ENCODE data around the gene DDX39B. TPM values are rescaled to one million over a fixed set of nuclear protein-coding genes. Genes with fewer than 3 reads are reported as not detected.

DDX39B gene
- polyA plus RNA-seq, 3 donors, result 64.1 to 1,059 (median 67.8) TPM

DNA sequence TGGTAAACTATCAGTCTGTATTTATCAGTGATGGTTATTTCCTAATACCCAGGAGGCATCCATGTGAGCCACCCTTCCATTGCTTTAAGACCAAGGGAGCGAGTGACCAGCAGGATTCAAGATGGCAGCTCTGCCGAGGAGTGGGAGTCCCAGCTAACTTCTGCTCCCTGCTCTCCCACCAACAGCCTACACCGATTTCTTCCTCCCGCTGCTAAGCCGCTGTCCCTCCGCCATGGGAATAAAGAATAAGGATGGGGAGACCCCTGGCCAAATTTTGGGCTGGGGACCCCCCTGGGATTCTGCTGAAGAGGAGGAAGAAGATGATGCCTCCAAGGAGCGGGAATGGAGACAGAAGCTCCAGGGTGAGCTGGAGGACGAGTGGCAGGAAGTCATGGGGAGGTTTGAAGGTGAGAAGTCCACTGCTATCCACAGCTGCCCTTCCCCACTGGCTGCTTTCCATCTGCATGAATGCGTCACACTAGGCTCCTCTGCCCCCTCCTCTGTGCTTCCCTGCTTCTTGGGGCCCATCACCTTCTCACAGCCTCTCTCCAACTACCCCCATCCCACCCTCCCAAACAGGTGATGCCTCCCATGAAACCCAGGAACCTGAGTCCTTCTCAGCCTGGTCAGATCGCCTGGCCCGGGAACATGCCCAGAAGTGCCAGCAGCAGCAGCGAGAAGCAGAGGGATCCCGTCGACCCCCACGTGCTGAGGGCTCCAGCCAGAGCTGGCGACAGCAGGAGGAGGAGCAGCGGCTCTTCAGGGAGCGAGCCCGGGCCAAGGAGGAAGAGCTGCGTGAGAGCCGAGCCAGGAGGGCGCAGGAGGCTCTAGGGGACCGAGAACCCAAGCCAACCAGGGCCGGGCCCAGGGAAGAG lies 15.9 kb upstream of the DDX39B start:
- Histone ChIP-seq H3K27ac (ENCODE audit: low read depth in 1 of 2, low read length in 2 of 2) (peak overlapping the region; percentile 96 to 98), H3K9ac (ENCODE audit: insufficient read depth, low read length, poor library complexity, severe bottlenecking) (peak overlapping the region; percentile 75), H3K4me2 (replicated peaks; ENCODE audit: extremely low read depth, low read length, poor library complexity, severe bottlenecking) (peak overlapping the region; percentile 78), H2AFZ (ENCODE audit: insufficient read depth, low read depth, low read length, poor library complexity, severe bottlenecking) (peak overlapping the region; percentile 29), H3K9me3 (replicated peaks in 1 of 2; ENCODE audit: control insufficient read depth in 1 of 2, insufficient read depth in 1 of 2, low read length in 2 of 2) (no peaks in the 10 kb centered on the region), H3K27me3 (ENCODE audit: control insufficient read depth in 2 of 2, insufficient read depth in 2 of 2, low read length in 2 of 2) (no peaks in the 10 kb centered on the region), H3K4me1 (ENCODE audit: control insufficient read depth in 1 of 2, insufficient read depth in 2 of 2, low read length in 2 of 2) (peaks cover 76% of the 10 kb centered on the region in 2 donors), H3K36me3 (replicated peaks in 1 of 2; ENCODE audit: control insufficient read depth in 1 of 2, insufficient read depth in 2 of 2, low read length in 2 of 2) (no peaks in the 10 kb centered on the region), H3K79me2 (ENCODE audit: insufficient read depth, low read length) (peaks cover 20% of the 10 kb centered on the region), H4K20me1 (ENCODE audit: insufficient read depth, low read length) (no peaks in the 10 kb centered on the region), H3K4me3 (replicated peaks in 1 of 3; ENCODE audit: low read depth in 2 of 3, low read length in 3 of 3) (peak overlapping the region in 2 of 3 experiments; percentile 12 to 66)
- H3K4me1 Mint-ChIP-seq, result peaks cover 72% of the 10 kb centered on the region
- H3K27ac Mint-ChIP-seq, result peak overlapping the region; percentile 91 to 98 (median 94)
- intact Hi-C loops (cut with micrococcal nuclease), result loop anchor here in 1 of 2 donors (2.0 kb wide), 1 partner anchor 29 kb away; the partner anchor contains the start of gene LST1
- H3K36me3 Mint-ChIP-seq, result peaks cover 15 to 31% of the 10 kb centered on the region in 2 donors
- peak overlapping the region; percentile 79 to 81 for H3K4me3 Mint-ChIP-seq
- DNase-seq, result peak in 2 of 3 donors; percentile 29 to 49
- TF ChIP-seq, protein P1, sequence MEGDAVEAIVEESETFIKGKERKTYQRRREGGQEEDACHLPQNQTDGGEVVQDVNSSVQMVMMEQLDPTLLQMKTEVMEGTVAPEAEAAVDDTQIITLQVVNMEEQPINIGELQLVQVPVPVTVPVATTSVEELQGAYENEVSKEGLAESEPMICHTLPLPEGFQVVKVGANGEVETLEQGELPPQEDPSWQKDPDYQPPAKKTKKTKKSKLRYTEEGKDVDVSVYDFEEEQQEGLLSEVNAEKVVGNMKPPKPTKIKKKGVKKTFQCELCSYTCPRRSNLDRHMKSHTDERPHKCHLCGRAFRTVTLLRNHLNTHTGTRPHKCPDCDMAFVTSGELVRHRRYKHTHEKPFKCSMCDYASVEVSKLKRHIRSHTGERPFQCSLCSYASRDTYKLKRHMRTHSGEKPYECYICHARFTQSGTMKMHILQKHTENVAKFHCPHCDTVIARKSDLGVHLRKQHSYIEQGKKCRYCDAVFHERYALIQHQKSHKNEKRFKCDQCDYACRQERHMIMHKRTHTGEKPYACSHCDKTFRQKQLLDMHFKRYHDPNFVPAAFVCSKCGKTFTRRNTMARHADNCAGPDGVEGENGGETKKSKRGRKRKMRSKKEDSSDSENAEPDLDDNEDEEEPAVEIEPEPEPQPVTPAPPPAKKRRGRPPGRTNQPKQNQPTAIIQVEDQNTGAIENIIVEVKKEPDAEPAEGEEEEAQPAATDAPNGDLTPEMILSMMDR (IDR thresholded peaks at IDR 0.05), result no peak
- peaks cover 0 to 2% (median 0%) of the 10 kb centered on the region in 3 donors for H3K27me3 Mint-ChIP-seq (ENCODE audit: low read depth in 3 of 3)
- WGBS (ENCODE audit: insufficient coverage), result 23% methylated on average over 17 of the region's 24 CpGs
- H3K9me3 Mint-ChIP-seq, result no peaks in the 10 kb centered on the region

DNA sequence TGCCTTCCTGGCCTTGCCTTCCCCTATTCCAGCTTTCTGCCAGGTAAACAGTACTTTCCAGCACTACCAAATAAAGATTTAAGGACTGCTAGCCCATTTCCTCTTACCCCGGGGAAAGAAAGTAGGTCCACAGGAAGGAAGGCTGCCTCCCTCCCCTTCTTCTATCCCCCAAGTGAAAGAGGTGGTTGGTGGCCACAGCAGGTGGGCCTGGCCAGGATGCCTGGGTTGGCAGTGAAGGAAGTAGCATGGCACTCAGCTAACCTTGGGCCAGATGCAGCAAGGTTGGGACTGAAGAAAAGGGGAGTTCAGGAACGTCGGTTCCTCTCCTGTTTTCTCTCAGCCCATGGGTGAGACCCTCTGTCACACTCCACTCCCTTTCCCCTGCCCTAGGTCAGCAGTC lies 14.5 kb upstream of the DDX39B start:
- Mint-ChIP-seq H3K4me1 (peaks cover 70% of the 10 kb centered on the region), H3K27me3 (ENCODE audit: low read depth in 3 of 3) (peaks cover 0 to 2% (median 0%) of the 10 kb centered on the region in 3 donors), H3K4me3 (no peak overlapping the region), H3K27ac (peak overlapping the region in 2 of 7 donors; percentile 14 to 71), H3K9me3 (no peaks in the 10 kb centered on the region), H3K36me3 (peaks cover 12 to 28% of the 10 kb centered on the region in 2 donors)
- Histone ChIP-seq H3K4me3 (replicated peaks in 1 of 3; ENCODE audit: low read depth in 2 of 3, low read length in 3 of 3) (no peak overlapping the region), H3K4me2 (replicated peaks; ENCODE audit: extremely low read depth, low read length, poor library complexity, severe bottlenecking) (no peak overlapping the region), H3K79me2 (ENCODE audit: insufficient read depth, low read length) (peaks cover 25% of the 10 kb centered on the region), H3K36me3 (replicated peaks in 1 of 2; ENCODE audit: control insufficient read depth in 1 of 2, insufficient read depth in 2 of 2, low read length in 2 of 2) (no peaks in the 10 kb centered on the region), H2AFZ (ENCODE audit: insufficient read depth, low read depth, low read length, poor library complexity, severe bottlenecking) (no peak overlapping the region), H3K27ac (ENCODE audit: low read depth in 1 of 2, low read length in 2 of 2) (no peak overlapping the region), H3K9ac (ENCODE audit: insufficient read depth, low read length, poor library complexity, severe bottlenecking) (no peak overlapping the region), H3K27me3 (ENCODE audit: control insufficient read depth in 2 of 2, insufficient read depth in 2 of 2, low read length in 2 of 2) (no peaks in the 10 kb centered on the region), H4K20me1 (ENCODE audit: insufficient read depth, low read length) (no peaks in the 10 kb centered on the region), H3K9me3 (replicated peaks in 1 of 2; ENCODE audit: control insufficient read depth in 1 of 2, insufficient read depth in 1 of 2, low read length in 2 of 2) (no peaks in the 10 kb centered on the region), H3K4me1 (ENCODE audit: control insufficient read depth in 1 of 2, insufficient read depth in 2 of 2, low read length in 2 of 2) (peaks cover 67 to 70% of the 10 kb centered on the region in 2 donors)
- TF ChIP-seq, protein P1 (IDR thresholded peaks at IDR 0.05), result no peak
- intact Hi-C loops (cut with micrococcal nuclease), result no loop called here
- WGBS (ENCODE audit: insufficient coverage), result no CpG with 5 or more reads among the region's 3 CpGs
- no peak for DNase-seq

All from CD14-positive monocyte (primary cell).